ENCODE data around the gene L1CAM.

L1CAM gene

DNA sequence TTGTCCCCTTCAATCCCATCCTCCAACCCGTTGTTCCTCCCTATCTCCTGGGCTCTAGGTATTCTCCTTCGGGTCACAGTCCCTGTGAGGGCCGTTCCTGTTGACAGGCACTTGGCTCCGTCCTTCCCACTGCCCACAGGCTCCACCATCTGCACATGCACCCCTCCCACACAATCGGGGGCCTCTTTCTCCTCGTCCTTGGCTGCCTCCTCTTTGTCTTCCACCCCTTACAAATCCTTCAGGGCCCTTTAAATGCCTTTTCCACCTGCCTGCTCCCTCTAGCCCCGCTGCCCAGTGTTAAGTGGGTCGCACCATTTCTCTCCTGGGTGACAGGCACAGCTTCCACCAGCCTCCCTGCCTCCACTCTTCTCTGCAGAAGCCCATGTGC lies 15.8 kb upstream of the L1CAM start:
- H3K4me3 ChIP-seq (ENCODE audit: low read length) = no peak overlapping the region
- TF ChIP-seq ZNF274 (IDR thresholded peaks at IDR 0.05; ENCODE audit: low read depth, low read length) = no peak

- no peak overlapping the region for H3K4me3 ChIP-seq (ENCODE audit: low read length)
- no peak for TF ChIP-seq ZNF274 (IDR thresholded peaks at IDR 0.05; ENCODE audit: low read depth, low read length)
Observed at GRCh38 chrX:153900831-153901752, 15.1 kb upstream of the L1CAM start.

- H3K4me3 ChIP-seq (ENCODE audit: low read length) = no peak overlapping the region
- no peak for TF ChIP-seq ZNF274 (IDR thresholded peaks at IDR 0.05; ENCODE audit: low read depth, low read length)
Observed at GRCh38 chrX:153897899-153898298, 11.9 kb upstream of the L1CAM start.

- no peak overlapping the region for H3K4me3 ChIP-seq (ENCODE audit: low read length)
- no peak for TF ChIP-seq ZNF274 (IDR thresholded peaks at IDR 0.05; ENCODE audit: low read depth, low read length)
Observed at GRCh38 chrX:153889123-153889522, 3.1 kb upstream of the L1CAM start.

DNA sequence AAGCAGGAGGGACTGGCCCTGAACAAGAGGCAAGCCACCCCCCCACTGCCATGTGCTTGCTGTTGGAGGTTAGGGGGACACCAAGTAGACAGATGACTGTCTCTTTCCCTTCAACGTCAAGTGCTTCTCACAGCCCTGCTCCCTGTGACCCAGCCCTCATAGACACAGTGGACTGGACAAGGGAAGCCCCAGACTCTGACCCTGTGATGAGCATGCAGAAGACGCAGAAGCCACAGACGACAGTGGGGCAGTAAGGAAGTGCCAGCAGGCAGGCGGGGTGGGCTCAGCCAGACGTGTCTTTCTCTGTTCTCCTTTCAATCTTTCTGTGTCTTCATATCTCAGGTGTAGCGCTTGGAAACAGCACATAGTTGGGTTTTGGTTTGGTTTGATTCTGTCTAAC lies 2.4 kb upstream of the L1CAM start:
- H3K4me3 ChIP-seq (ENCODE audit: low read length) = no peak overlapping the region
- TF ChIP-seq ZNF274 (IDR thresholded peaks at IDR 0.05; ENCODE audit: low read depth, low read length) = no peak

- H3K4me3 ChIP-seq (ENCODE audit: low read length) = no peak overlapping the region
- no peak for TF ChIP-seq ZNF274 (IDR thresholded peaks at IDR 0.05; ENCODE audit: low read depth, low read length)
Observed at GRCh38 chrX:153887385-153887784, 1.4 kb upstream of the L1CAM start.

- TF ChIP-seq ZNF274 (IDR thresholded peaks at IDR 0.05; ENCODE audit: low read depth, low read length) = no peak
- no peak overlapping the region for H3K4me3 ChIP-seq (ENCODE audit: low read length)
Observed at GRCh38 chrX:153886915-153887314, 942 bp upstream of the L1CAM start.

DNA sequence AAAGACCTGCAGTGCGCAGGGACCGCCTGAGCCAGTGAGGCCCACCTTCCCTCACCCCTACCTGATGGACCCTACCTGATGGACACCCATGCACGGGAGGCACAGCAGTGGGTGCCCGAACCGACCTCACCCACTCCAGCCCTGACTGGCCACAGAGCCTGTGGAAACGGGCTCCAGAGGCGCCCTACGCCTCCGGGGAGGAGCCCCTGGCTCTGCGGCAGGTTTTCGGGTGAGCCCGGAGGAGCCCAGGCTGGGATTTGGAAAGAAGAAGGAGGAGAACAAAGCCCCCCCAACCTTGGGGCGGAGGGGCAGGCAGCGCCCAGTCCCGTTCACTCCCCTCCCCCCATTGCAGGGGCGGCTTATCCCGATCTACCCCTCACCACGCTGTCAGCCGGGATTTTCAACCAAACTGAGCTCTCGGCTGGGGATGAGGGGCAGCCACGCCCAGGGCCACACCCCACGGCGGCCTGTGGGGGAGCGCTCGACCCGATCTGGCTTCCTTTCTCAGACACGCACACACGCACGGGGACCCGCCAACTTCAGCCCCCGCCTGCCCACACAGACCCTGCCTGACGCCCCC lies 675 bp downstream of the L1CAM start:
- TF ChIP-seq ZNF274 (IDR thresholded peaks at IDR 0.05; ENCODE audit: low read depth, low read length) = no peak
- H3K4me3 ChIP-seq (ENCODE audit: low read length) = no peak overlapping the region

- TF ChIP-seq ZNF274 (IDR thresholded peaks at IDR 0.05; ENCODE audit: low read depth, low read length) = no peak
Observed at GRCh38 chrX:153884590-153884989, 1.4 kb downstream of the L1CAM start.

GRCh38 chrX:153884136-153884535 lies 1.8 kb downstream of the L1CAM start:
- no peak overlapping the region for H3K4me3 ChIP-seq (ENCODE audit: low read length)
- no peak for TF ChIP-seq ZNF274 (IDR thresholded peaks at IDR 0.05; ENCODE audit: low read depth, low read length)

More at GRCh38 chrX:153884590-153884989, 1.4 kb downstream of the L1CAM start:
- H3K4me3 ChIP-seq (ENCODE audit: low read length) = no peak overlapping the region

DNA sequence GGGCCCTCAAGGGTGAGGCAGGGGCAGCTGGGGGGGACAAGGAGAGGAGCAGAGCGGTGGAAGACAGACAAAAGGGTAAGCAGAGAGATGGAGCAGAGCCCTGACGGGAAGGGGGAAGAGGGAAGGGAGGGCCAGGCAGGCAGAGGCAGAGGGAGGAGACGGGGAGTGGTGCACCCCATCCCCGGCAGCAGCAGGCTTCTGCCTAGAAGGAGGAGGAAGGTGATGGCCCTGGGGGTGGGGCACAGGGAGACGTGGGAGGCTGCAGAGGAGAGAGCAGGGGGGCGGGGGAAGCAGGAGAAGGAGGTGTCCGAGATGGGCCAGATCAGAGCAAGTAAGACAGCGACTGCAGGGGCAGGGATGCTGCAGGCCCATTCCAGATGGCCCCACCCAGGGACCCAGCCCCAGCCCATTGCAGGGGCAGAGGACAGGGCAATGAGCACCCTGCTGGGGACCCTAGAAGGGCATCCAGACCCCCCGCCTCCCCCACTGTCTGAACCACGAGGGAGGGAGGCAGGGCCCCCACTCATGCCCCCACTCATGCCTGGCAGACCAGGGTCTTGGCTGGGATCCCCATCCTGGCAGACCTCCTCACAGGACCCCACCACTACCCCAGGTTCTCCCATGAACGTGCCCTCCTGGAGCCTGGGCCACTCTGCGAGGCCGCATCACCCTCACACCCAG lies 2.7 kb downstream of the L1CAM start:
- H3K4me3 ChIP-seq (ENCODE audit: low read length) = no peak overlapping the region
- no peak for TF ChIP-seq ZNF274 (IDR thresholded peaks at IDR 0.05; ENCODE audit: low read depth, low read length)

DNA sequence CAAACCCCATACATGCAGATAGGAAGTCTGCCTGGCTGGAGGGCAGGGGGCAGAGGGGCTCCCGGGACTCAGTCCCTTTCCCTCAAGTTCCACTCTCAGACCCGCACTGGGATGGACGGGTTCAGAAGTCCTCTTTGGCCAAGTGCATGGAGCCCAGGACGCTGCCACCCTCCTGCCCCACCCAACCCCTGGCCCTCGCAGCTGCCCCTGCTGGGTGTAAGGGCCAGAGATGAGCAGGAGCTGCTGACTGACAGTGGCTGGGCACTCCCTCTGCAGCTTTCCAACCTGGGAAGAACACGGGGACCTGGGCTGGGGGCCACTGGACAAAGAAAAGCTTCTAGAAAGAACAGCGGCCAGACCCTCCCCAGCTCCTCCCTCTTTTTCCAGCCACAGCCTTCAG lies 3.4 kb downstream of the L1CAM start:
- no peak for TF ChIP-seq ZNF274 (IDR thresholded peaks at IDR 0.05; ENCODE audit: low read depth, low read length)

GRCh38 chrX:153882086-153882498 lies 3.9 kb downstream of the L1CAM start:
- no peak for TF ChIP-seq ZNF274 (IDR thresholded peaks at IDR 0.05; ENCODE audit: low read depth, low read length)
- no peak overlapping the region for H3K4me3 ChIP-seq (ENCODE audit: low read length)

More for the DNA sequence above, 3.4 kb downstream of the L1CAM start:
- H3K4me3 ChIP-seq (ENCODE audit: low read length) = no peak overlapping the region

GRCh38 chrX:153881281-153881680 lies 4.7 kb downstream of the L1CAM start:
- TF ChIP-seq ZNF274 (IDR thresholded peaks at IDR 0.05; ENCODE audit: low read depth, low read length) = no peak
- H3K4me3 ChIP-seq (ENCODE audit: low read length) = no peak overlapping the region

- no peak for TF ChIP-seq ZNF274 (IDR thresholded peaks at IDR 0.05; ENCODE audit: low read depth, low read length)
- no peak overlapping the region for H3K4me3 ChIP-seq (ENCODE audit: low read length)
Observed at GRCh38 chrX:153880440-153880815, 5.5 kb downstream of the L1CAM start.

Measured in GM08714 (cell line).